ENCODE measurements around the gene RAB7A. TPM values are rescaled to one million over a fixed set of nuclear protein-coding genes. Genes with fewer than 3 reads are reported as not detected.

RAB7A gene
- total RNA-seq, 4 donors from 2014 or later: 45.0 to 121 (median 101) TPM

- H3K4me1 ChIP-seq: peaks cover 6 to 44% (median 16%) of the 10 kb centered on the region in 4 donors
- no peak overlapping the region for H3K27ac ChIP-seq
- in situ Hi-C loops (cut with MboI; ENCODE audit: low pct_ligation_motif_present in 1 of 4, low pct_unique_long_range_greater_than_20kb in 1 of 4, low sequenced_read_pairs in 3 of 4): loop anchor here in 1 of 4 donors (25.0 kb wide), 1 partner anchor 88 kb away; no protein-coding TSS in a partner anchor
Measured at GRCh38 chr3:128775241-128775640, 49.3 kb downstream of the RAB7A start.

DNA sequence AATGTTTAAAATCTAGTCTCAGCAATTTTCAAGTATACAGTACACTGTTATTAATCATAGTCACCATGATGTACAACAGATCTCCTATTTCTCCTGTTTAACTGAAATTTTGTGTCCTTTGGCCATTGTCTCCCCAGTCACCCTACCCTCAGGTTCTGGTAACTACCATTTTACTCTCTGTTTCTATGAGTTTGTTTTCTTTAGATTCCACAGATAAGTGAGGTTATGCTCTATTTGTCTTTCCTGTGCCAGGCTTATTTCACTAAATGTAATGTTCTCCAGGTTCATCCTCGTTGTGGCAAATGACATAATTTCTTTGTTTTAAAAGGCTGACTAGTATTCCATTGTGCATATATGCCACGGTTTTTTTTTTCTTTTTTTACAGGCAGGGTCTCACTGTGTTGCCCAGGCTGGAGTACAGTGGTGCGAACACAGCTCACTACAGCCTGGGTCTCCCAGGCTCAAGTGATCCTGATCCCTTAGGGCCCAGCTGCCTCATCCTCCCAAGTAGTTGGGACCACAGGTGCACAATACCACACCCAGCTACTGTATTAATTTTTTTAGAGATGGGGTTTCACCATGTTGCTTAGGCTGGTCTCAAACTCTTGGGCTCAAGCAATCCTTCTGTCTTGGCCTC, 50.0 kb downstream of the RAB7A start:
- H3K4me3 ChIP-seq: no peak overlapping the region
- no peaks in the 10 kb centered on the region for H3K36me3 ChIP-seq
- 52 to 66% methylated on average over 2 to 3 of the region's 3 CpGs for WGBS, 2 donors (ENCODE audit: low coverage in 1 of 2)
- TF ChIP-seq EP300 (IDR thresholded peaks at IDR 0.05; ENCODE audit: low read depth) (no peak), POLR2AphosphoS5 (IDR thresholded peaks at IDR 0.05) (no peak), POLR2A (IDR thresholded peaks at IDR 0.05) (no peak)
- TF ChIP-seq, protein P1, sequence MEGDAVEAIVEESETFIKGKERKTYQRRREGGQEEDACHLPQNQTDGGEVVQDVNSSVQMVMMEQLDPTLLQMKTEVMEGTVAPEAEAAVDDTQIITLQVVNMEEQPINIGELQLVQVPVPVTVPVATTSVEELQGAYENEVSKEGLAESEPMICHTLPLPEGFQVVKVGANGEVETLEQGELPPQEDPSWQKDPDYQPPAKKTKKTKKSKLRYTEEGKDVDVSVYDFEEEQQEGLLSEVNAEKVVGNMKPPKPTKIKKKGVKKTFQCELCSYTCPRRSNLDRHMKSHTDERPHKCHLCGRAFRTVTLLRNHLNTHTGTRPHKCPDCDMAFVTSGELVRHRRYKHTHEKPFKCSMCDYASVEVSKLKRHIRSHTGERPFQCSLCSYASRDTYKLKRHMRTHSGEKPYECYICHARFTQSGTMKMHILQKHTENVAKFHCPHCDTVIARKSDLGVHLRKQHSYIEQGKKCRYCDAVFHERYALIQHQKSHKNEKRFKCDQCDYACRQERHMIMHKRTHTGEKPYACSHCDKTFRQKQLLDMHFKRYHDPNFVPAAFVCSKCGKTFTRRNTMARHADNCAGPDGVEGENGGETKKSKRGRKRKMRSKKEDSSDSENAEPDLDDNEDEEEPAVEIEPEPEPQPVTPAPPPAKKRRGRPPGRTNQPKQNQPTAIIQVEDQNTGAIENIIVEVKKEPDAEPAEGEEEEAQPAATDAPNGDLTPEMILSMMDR (IDR thresholded peaks at IDR 0.05): no peak
- no peaks in the 10 kb centered on the region for H3K9me3 ChIP-seq
- in situ Hi-C loops (cut with MboI; ENCODE audit: low pct_ligation_motif_present in 1 of 4, low pct_unique_long_range_greater_than_20kb in 1 of 4, low sequenced_read_pairs in 3 of 4) (loop anchor here in 1 of 4 donors (25.0 kb wide), 1 partner anchor 89 kb away; no protein-coding TSS in a partner anchor), intact Hi-C loops (cut with DNase I; ENCODE audit: low total_unique reads) (no loop called here)
- no peaks in the 10 kb centered on the region for H3K27me3 ChIP-seq
- peaks cover 11 to 52% (median 21%) of the 10 kb centered on the region in 4 donors for H3K4me1 ChIP-seq
- H3K27ac ChIP-seq: no peak overlapping the region
- no peak for DNase-seq

More at GRCh38 chr3:128775241-128775640, 49.3 kb downstream of the RAB7A start:
- intact Hi-C loops (cut with DNase I; ENCODE audit: low total_unique reads): no loop called here
- no peaks in the 10 kb centered on the region for H3K36me3 ChIP-seq
- H3K4me3 ChIP-seq: no peak overlapping the region
- H3K9me3 ChIP-seq: no peaks in the 10 kb centered on the region
- TF ChIP-seq, protein P1 (IDR thresholded peaks at IDR 0.05): no peak
- no peak for TF ChIP-seq POLR2A (IDR thresholded peaks at IDR 0.05)
- TF ChIP-seq POLR2AphosphoS5 (IDR thresholded peaks at IDR 0.05): no peak
- TF ChIP-seq EP300 (IDR thresholded peaks at IDR 0.05; ENCODE audit: low read depth): no peak
- WGBS, 2 donors (ENCODE audit: low coverage in 1 of 2): 85 to 89% methylated on average over 3 of the region's 3 CpGs
- H3K27me3 ChIP-seq: no peaks in the 10 kb centered on the region
- DNase-seq: no peak

- intact Hi-C loops (cut with DNase I; ENCODE audit: low total_unique reads): loop anchor here (10.0 kb wide), 1 partner anchor 55 kb away; the partner anchor contains the start of gene RAB7A
- H3K4me1 ChIP-seq: peaks cover 36 to 76% (median 43%) of the 10 kb centered on the region in 4 donors
Measured at GRCh38 chr3:128780101-128780837, 54.3 kb downstream of the RAB7A start.

More at GRCh38 chr3:128780101-128780837, 54.3 kb downstream of the RAB7A start:
- Histone ChIP-seq H3K9me3 (no peaks in the 10 kb centered on the region), H3K4me3 (no peak overlapping the region), H3K27ac (no peak overlapping the region), H3K36me3 (no peaks in the 10 kb centered on the region), H3K27me3 (no peaks in the 10 kb centered on the region)
- WGBS, 2 donors (ENCODE audit: low coverage in 1 of 2): 43 to 45% methylated on average over 1 of the region's 1 CpG
- TF ChIP-seq POLR2A (IDR thresholded peaks at IDR 0.05): no peak
- TF ChIP-seq EP300 (IDR thresholded peaks at IDR 0.05; ENCODE audit: low read depth): no peak
- TF ChIP-seq, protein P1 (IDR thresholded peaks at IDR 0.05): no peak
- no peak for TF ChIP-seq POLR2AphosphoS5 (IDR thresholded peaks at IDR 0.05)
- no peak for DNase-seq
- in situ Hi-C loops (cut with MboI; ENCODE audit: low pct_ligation_motif_present in 1 of 4, low pct_unique_long_range_greater_than_20kb in 1 of 4, low sequenced_read_pairs in 3 of 4): loop anchor here in 1 of 4 donors (25.0 kb wide), 1 partner anchor 93 kb away; no protein-coding TSS in a partner anchor
